DND-41 (cell line): Measurements from ENCODE around the gene PITPNM3.

ENCODE experiments used
- CTCF ChIP-seq: IDR thresholded peaks from 2 replicates; pipeline ENCODE4 v1.5.1; 2012; ENCODE audit warnings: borderline replicate concordance, low read length, moderate library complexity, mild to moderate bottlenecking; ENCODE audit not compliant: poor library complexity, severe bottlenecking; ENCODE audit errors: extremely low read depth
- EZH2 ChIP-seq: IDR thresholded peaks from 3 replicates; pipeline ENCODE4 v1.6.1; 2012; ENCODE audit warnings: borderline replicate concordance, low read depth, mild to moderate bottlenecking, moderate library complexity, low read length, inconsistent platforms; ENCODE audit not compliant: severe bottlenecking

GRCh38 chr17:6408276-6408675, 148.1 kb downstream of the PITPNM3 start:
- TF ChIP-seq CTCF (no peak), EZH2 (no peak)
